K562 (cell line): ENCODE data around the gene WDFY2. TPM values are rescaled to one million over a fixed set of nuclear protein-coding genes. Genes with fewer than 3 reads are reported as not detected.

Source experiments
- ARID3A ChIP-seq: IDR thresholded peaks from 2 replicates; pipeline ENCODE4 v1.6.1; 2012; ENCODE audit warnings: low read depth, low read length, improper control_type of control experiment, borderline replicate concordance
- CBFA2T2 ChIP-seq: fragments of 450-650 bp; conservative IDR thresholded peaks from 2 replicates; pipeline ENCODE4 v1.6.1; 2017; ENCODE audit warnings: mild to moderate bottlenecking
- NR1H2 ChIP-seq: sonication (generic); formaldehyde crosslinking; IDR thresholded peaks from 2 replicates; pipeline ENCODE4 v1.4.0; 2020; ENCODE audit warnings: mild to moderate bottlenecking, missing genetic modification reagents
- PML ChIP-seq: IDR thresholded peaks from 2 replicates; pipeline ENCODE4 v1.6.1; 2012; ENCODE audit warnings: low read length, inconsistent platforms
- PREB ChIP-seq: sonication (generic); formaldehyde crosslinking; IDR thresholded peaks from 2 replicates; pipeline ENCODE4 v1.8.1; 2023; ENCODE audit warnings: mild to moderate bottlenecking, missing genetic modification reagents
- PTRF ChIP-seq: fragments of 450-650 bp; IDR thresholded peaks from 2 replicates; pipeline ENCODE4 v1.6.1; 2016; ENCODE audit warnings: mild to moderate bottlenecking, missing genetic modification characterization, missing compliant biosample characterization
- RAD51 ChIP-seq: fragments of 450-650 bp; IDR thresholded peaks from 2 replicates; pipeline ENCODE4 v1.7.1; 2016; ENCODE audit warnings: low read depth, mild to moderate bottlenecking, borderline replicate concordance
- SRSF3 ChIP-seq: fragments of 200-400 bp; formaldehyde crosslinking; IDR thresholded peaks from 2 replicates; pipeline ENCODE4 v1.6.1; 2016; ENCODE audit warnings: mild to moderate bottlenecking, low read length, moderate library complexity; ENCODE audit not compliant: insufficient read depth
- VEZF1 ChIP-seq: fragments of 200-800 bp; sonication (Bioruptor generic); IDR thresholded peaks from 2 replicates; pipeline ENCODE4 v1.6.1; 2017; ENCODE audit warnings: missing genetic modification characterization, missing compliant biosample characterization
- ZNF24 ChIP-seq: fragments of 450-650 bp; IDR thresholded peaks from 2 replicates; pipeline ENCODE4 v1.6.1; 2016
- ZNF384 ChIP-seq: IDR thresholded peaks from 2 replicates; pipeline ENCODE4 v1.6.1; 2012; ENCODE audit warnings: low read depth, low read length, improper control_type of control experiment
- ZNF431 ChIP-seq: sonication (generic); formaldehyde crosslinking; IDR thresholded peaks from 2 replicates; pipeline ENCODE4 v1.8.0; 2022; ENCODE audit warnings: mild to moderate bottlenecking, missing genetic modification reagents
- ZNF785 ChIP-seq: fragments of 250-450 bp; sonication (Bioruptor Pico); IDR thresholded peaks from 2 replicates; pipeline ENCODE4 v1.4.0; 2020; ENCODE audit warnings: mild to moderate bottlenecking
- polyA plus RNA-seq, 8 experiments: library from polyadenylated mRNA; depleted of rRNA in 4 of 8; stranded (reverse) in 5 of 8; unstranded in 3 of 8; fragments of >200 nt; fragmentation: Nextera tagmentation in 2 of 8; fragmentation: Illumina TruSeq in 1 of 8; extraction: Ambion mirVana in 2 of 8; extraction: Trizol in 1 of 8; gene quantifications; 2 replicates each; pipeline versions ENCODE4 v1.2.1 to v1.2.3, GENCODE V29; 2011 to 2014; ENCODE audit warnings: inconsistent platforms in 1 of 8, missing spikeins in 1 of 8
- total RNA-seq, 7 experiments: library from RNA; depleted of rRNA in 6 of 7; stranded (reverse); fragments of >200 nt in 6 of 7; fragmentation: Illumina TruSeq in 2 of 7; extraction: Trizol in 2 of 7; gene quantifications; 2 replicates each; pipeline versions ENCODE4 v1.2.1 to v1.2.3, GENCODE V29; 2011 to 2021; ENCODE audit warnings: low replicate concordance in 1 of 7
- TF ChIP-seq, protein P1 (sequence below): fragments of 450-650 bp; IDR thresholded peaks from 2 replicates; pipeline ENCODE4 v1.6.1; 2016; ENCODE audit warnings: mild to moderate bottlenecking, moderate library complexity

The WDFY2 gene
- total and polyA plus RNA-seq, 9 of the 15 experiments (the other 6 are each of a cell fraction or from before 2014, with no cell fraction given), result 0.66 to 6.4 (median 4.4) TPM

GRCh38 chr13:51552027-51552426, 32.2 kb upstream of the WDFY2 start (continued):
- TF ChIP-seq CBFA2T2, result no peak
- no peak for TF ChIP-seq PML
- no peak for TF ChIP-seq SRSF3
- TF ChIP-seq ZNF785 (CRISPR knock-in tag), result no peak
- peak; percentile 76 for TF ChIP-seq ZNF384
- no peak for TF ChIP-seq PREB
- no peak for TF ChIP-seq ZNF431 (CRISPR knock-in tag)
- TF ChIP-seq VEZF1 (CRISPR knock-in tag), result peak; percentile 81
- no peak for TF ChIP-seq ARID3A
- TF ChIP-seq RAD51, result no peak
- TF ChIP-seq, protein P1, sequence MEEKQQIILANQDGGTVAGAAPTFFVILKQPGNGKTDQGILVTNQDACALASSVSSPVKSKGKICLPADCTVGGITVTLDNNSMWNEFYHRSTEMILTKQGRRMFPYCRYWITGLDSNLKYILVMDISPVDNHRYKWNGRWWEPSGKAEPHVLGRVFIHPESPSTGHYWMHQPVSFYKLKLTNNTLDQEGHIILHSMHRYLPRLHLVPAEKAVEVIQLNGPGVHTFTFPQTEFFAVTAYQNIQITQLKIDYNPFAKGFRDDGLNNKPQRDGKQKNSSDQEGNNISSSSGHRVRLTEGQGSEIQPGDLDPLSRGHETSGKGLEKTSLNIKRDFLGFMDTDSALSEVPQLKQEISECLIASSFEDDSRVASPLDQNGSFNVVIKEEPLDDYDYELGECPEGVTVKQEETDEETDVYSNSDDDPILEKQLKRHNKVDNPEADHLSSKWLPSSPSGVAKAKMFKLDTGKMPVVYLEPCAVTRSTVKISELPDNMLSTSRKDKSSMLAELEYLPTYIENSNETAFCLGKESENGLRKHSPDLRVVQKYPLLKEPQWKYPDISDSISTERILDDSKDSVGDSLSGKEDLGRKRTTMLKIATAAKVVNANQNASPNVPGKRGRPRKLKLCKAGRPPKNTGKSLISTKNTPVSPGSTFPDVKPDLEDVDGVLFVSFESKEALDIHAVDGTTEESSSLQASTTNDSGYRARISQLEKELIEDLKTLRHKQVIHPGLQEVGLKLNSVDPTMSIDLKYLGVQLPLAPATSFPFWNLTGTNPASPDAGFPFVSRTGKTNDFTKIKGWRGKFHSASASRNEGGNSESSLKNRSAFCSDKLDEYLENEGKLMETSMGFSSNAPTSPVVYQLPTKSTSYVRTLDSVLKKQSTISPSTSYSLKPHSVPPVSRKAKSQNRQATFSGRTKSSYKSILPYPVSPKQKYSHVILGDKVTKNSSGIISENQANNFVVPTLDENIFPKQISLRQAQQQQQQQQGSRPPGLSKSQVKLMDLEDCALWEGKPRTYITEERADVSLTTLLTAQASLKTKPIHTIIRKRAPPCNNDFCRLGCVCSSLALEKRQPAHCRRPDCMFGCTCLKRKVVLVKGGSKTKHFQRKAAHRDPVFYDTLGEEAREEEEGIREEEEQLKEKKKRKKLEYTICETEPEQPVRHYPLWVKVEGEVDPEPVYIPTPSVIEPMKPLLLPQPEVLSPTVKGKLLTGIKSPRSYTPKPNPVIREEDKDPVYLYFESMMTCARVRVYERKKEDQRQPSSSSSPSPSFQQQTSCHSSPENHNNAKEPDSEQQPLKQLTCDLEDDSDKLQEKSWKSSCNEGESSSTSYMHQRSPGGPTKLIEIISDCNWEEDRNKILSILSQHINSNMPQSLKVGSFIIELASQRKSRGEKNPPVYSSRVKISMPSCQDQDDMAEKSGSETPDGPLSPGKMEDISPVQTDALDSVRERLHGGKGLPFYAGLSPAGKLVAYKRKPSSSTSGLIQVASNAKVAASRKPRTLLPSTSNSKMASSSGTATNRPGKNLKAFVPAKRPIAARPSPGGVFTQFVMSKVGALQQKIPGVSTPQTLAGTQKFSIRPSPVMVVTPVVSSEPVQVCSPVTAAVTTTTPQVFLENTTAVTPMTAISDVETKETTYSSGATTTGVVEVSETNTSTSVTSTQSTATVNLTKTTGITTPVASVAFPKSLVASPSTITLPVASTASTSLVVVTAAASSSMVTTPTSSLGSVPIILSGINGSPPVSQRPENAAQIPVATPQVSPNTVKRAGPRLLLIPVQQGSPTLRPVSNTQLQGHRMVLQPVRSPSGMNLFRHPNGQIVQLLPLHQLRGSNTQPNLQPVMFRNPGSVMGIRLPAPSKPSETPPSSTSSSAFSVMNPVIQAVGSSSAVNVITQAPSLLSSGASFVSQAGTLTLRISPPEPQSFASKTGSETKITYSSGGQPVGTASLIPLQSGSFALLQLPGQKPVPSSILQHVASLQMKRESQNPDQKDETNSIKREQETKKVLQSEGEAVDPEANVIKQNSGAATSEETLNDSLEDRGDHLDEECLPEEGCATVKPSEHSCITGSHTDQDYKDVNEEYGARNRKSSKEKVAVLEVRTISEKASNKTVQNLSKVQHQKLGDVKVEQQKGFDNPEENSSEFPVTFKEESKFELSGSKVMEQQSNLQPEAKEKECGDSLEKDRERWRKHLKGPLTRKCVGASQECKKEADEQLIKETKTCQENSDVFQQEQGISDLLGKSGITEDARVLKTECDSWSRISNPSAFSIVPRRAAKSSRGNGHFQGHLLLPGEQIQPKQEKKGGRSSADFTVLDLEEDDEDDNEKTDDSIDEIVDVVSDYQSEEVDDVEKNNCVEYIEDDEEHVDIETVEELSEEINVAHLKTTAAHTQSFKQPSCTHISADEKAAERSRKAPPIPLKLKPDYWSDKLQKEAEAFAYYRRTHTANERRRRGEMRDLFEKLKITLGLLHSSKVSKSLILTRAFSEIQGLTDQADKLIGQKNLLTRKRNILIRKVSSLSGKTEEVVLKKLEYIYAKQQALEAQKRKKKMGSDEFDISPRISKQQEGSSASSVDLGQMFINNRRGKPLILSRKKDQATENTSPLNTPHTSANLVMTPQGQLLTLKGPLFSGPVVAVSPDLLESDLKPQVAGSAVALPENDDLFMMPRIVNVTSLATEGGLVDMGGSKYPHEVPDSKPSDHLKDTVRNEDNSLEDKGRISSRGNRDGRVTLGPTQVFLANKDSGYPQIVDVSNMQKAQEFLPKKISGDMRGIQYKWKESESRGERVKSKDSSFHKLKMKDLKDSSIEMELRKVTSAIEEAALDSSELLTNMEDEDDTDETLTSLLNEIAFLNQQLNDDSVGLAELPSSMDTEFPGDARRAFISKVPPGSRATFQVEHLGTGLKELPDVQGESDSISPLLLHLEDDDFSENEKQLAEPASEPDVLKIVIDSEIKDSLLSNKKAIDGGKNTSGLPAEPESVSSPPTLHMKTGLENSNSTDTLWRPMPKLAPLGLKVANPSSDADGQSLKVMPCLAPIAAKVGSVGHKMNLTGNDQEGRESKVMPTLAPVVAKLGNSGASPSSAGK, result no peak
- TF ChIP-seq ZNF24, result no peak
- no peak for TF ChIP-seq NR1H2 (CRISPR knock-in tag)
- no peak for TF ChIP-seq PTRF
